GM06990 (cell line): ENCODE data around the gene DKK2.
"Not testable (repeated sequence)": the region's sequence is repeated elsewhere in the genome, so short reads cannot be mapped to it uniquely, and the experiment has no call there.

Experiments used
- DNase-seq: peaks from one replicate; pipeline ENCODE4 v3.0.0-alpha.2; 2011; ENCODE audit not compliant: insufficient read length; ENCODE audit errors: extremely low read depth
- H3K27me3 ChIP-seq: replicated peaks from 2 replicates; pipeline ENCODE4 v1.6.0; 2011; ENCODE audit warnings: low read length; ENCODE audit not compliant: control insufficient read depth, insufficient read depth
- H3K36me3 ChIP-seq: 2 replicates; pipeline ENCODE4 v1.5.1; 2011; ENCODE audit warnings: low read length; ENCODE audit not compliant: control insufficient read depth, insufficient read depth
- H3K4me3 ChIP-seq: replicated peaks from 2 replicates; pipeline ENCODE4 v1.5.1; 2011; ENCODE audit warnings: low read depth, mild to moderate bottlenecking, control low read depth, low read length
- CTCF ChIP-seq: IDR thresholded peaks from 2 replicates; pipeline ENCODE4 v1.5.1; 2011; ENCODE audit warnings: low read length, control low read depth, mild to moderate bottlenecking, inconsistent platforms; ENCODE audit not compliant: insufficient read depth, poor library complexity, severe bottlenecking

DKK2 gene

GRCh38 chr4:106929248-106929647 is 106.9 kb downstream of the DKK2 start:
- Histone ChIP-seq H3K27me3 (no peaks in the 10 kb centered on the region), H3K36me3 (no peaks in the 10 kb centered on the region), H3K4me3 (no peak overlapping the region)
- no peak for DNase-seq
- TF ChIP-seq CTCF = no peak

- DNase-seq = no peak
- no peak for TF ChIP-seq CTCF
- Histone ChIP-seq H3K4me3 (no peak overlapping the region), H3K27me3 (no peaks in the 10 kb centered on the region), H3K36me3 (no peaks in the 10 kb centered on the region)
Observed at GRCh38 chr4:106914223-106914622, 121.9 kb downstream of the DKK2 start.

GRCh38 chr4:106909486-106910188 is 126.5 kb downstream of the DKK2 start:
- DNase-seq = no peak
- Histone ChIP-seq H3K36me3 (no peaks in the 10 kb centered on the region), H3K4me3 (no peak overlapping the region), H3K27me3 (no peaks in the 10 kb centered on the region)
- no peak for TF ChIP-seq CTCF

- H3K36me3 ChIP-seq = not testable (repeated sequence)
Observed at GRCh38 chr4:106908049-106908448, 128.1 kb downstream of the DKK2 start.

GRCh38 chr4:106907216-106907615 is 128.9 kb downstream of the DKK2 start:
- H3K4me3 ChIP-seq = no peak overlapping the region
- TF ChIP-seq CTCF = no peak

More at GRCh38 chr4:106908049-106908448, 128.1 kb downstream of the DKK2 start:
- H3K4me3 ChIP-seq, DNase-seq, H3K27me3 ChIP-seq: not testable (repeated sequence)

GRCh38 chr4:106906728-106907127 is 129.4 kb downstream of the DKK2 start:
- no peak overlapping the region for H3K4me3 ChIP-seq
- TF ChIP-seq CTCF = no peak
- H3K27me3 ChIP-seq = no peaks in the 10 kb centered on the region
- DNase-seq = no peak
- no peaks in the 10 kb centered on the region for H3K36me3 ChIP-seq

More at GRCh38 chr4:106907216-106907615, 128.9 kb downstream of the DKK2 start:
- Histone ChIP-seq H3K36me3 (no peaks in the 10 kb centered on the region), H3K27me3 (no peaks in the 10 kb centered on the region)
- no peak for DNase-seq
